SK-N-SH treated with all-trans-retinoic acid at 6 μM for 48 hours (cell line): Measurements from ENCODE around the gene FER.

Experiments used
- ATAC-seq: fragments of 200-7000 bp; cut with Tn5 transposase; 3 replicates; pipeline ENCODE4 v1.9.1; 2020; ENCODE audit warnings: mild to moderate bottlenecking, moderate library complexity
- ARNTL ChIP-seq: fragments of 450-650 bp; formaldehyde crosslinking; IDR thresholded peaks from 2 replicates; pipeline ENCODE4 v1.5.0; 2020; ENCODE audit warnings: low read depth, mild to moderate bottlenecking, moderate library complexity, borderline replicate concordance
- CREB5 ChIP-seq: fragments of 250-450 bp; sonication (Bioruptor Pico); IDR thresholded peaks from 2 replicates; pipeline ENCODE4 v1.5.1; 2020; ENCODE audit warnings: low read depth, mild to moderate bottlenecking, moderate library complexity
- CSDC2 ChIP-seq: fragments of 250-450 bp; sonication (Bioruptor Pico); IDR thresholded peaks from 2 replicates; pipeline ENCODE4 v1.5.0; 2020; ENCODE audit warnings: mild to moderate bottlenecking, moderate library complexity
- CSRNP3 ChIP-seq: fragments of 250-450 bp; sonication (Bioruptor Pico); IDR thresholded peaks from 2 replicates; pipeline ENCODE4 v1.5.1; 2021; ENCODE audit warnings: mild to moderate bottlenecking, moderate library complexity
- ESRRG ChIP-seq: fragments of 250-450 bp; sonication (Bioruptor Pico); IDR thresholded peaks from 2 replicates; pipeline ENCODE4 v1.6.1; 2021; ENCODE audit warnings: mild to moderate bottlenecking
- GLIS3 ChIP-seq: fragments of 250-450 bp; sonication (Bioruptor Pico); IDR thresholded peaks from 2 replicates; pipeline ENCODE4 v1.5.0; 2020; ENCODE audit warnings: mild to moderate bottlenecking, moderate library complexity
- ISL1 ChIP-seq: fragments of 250-450 bp; sonication (Bioruptor Pico); IDR thresholded peaks from 2 replicates; pipeline ENCODE4 v2.1.2; 2022; ENCODE audit warnings: mild to moderate bottlenecking, moderate library complexity
- OSR1 ChIP-seq: fragments of 250-450 bp; sonication (Bioruptor Pico); IDR thresholded peaks from 2 replicates; pipeline ENCODE4 v1.8.0; 2022; ENCODE audit warnings: moderate library complexity, mild to moderate bottlenecking, inconsistent platforms
- PATZ1 ChIP-seq: fragments of 250-450 bp; sonication (Bioruptor Pico); IDR thresholded peaks from 2 replicates; pipeline ENCODE4 v1.8.0; 2020; ENCODE audit warnings: mild to moderate bottlenecking, moderate library complexity, borderline replicate concordance
- POU6F1 ChIP-seq: fragments of 250-450 bp; sonication (Bioruptor Pico); IDR thresholded peaks from 2 replicates; pipeline ENCODE4 v1.8.0; 2021; ENCODE audit warnings: low read depth, mild to moderate bottlenecking, moderate library complexity, borderline replicate concordance
- RARB ChIP-seq: fragments of 250-450 bp; sonication (Bioruptor Pico); IDR thresholded peaks from 2 replicates; pipeline ENCODE4 v1.8.0; 2021; ENCODE audit warnings: mild to moderate bottlenecking, moderate library complexity
- SNAI2 ChIP-seq: fragments of 250-450 bp; sonication (Bioruptor Pico); IDR thresholded peaks from 2 replicates; pipeline ENCODE4 v1.5.0; 2020; ENCODE audit warnings: mild to moderate bottlenecking, moderate library complexity
- TCF4 ChIP-seq: fragments of 250-450 bp; sonication (Bioruptor Pico); IDR thresholded peaks from 2 replicates; pipeline ENCODE4 v1.8.0; 2021; ENCODE audit warnings: mild to moderate bottlenecking, moderate library complexity, borderline replicate concordance
- TOX ChIP-seq: fragments of 250-450 bp; sonication (Bioruptor Pico); IDR thresholded peaks from 2 replicates; pipeline ENCODE4 v1.8.0; 2021; ENCODE audit warnings: mild to moderate bottlenecking, moderate library complexity, borderline replicate concordance
- TSHZ2 ChIP-seq: fragments of 250-450 bp; sonication (Bioruptor Pico); IDR thresholded peaks from 2 replicates; pipeline ENCODE4 v1.5.0; 2020; ENCODE audit warnings: mild to moderate bottlenecking, moderate library complexity
- ZC3H10 ChIP-seq: fragments of 250-450 bp; sonication (Bioruptor Pico); IDR thresholded peaks from 2 replicates; pipeline ENCODE4 v1.5.1; 2021; ENCODE audit warnings: mild to moderate bottlenecking, moderate library complexity
- ZFP30 ChIP-seq: fragments of 450-650 bp; formaldehyde crosslinking; IDR thresholded peaks from 2 replicates; pipeline ENCODE4 v1.5.0; 2022; ENCODE audit warnings: mild to moderate bottlenecking, moderate library complexity
- ZNF565 ChIP-seq: fragments of 450-650 bp; formaldehyde crosslinking; conservative IDR thresholded peaks from 2 replicates; pipeline ENCODE4 v1.5.0; 2020; ENCODE audit warnings: low read depth, mild to moderate bottlenecking, moderate library complexity
- ZNF70 ChIP-seq: fragments of 450-650 bp; formaldehyde crosslinking; IDR thresholded peaks from 2 replicates; pipeline ENCODE4 v1.5.0; 2020; ENCODE audit warnings: mild to moderate bottlenecking, moderate library complexity
- ZNF8 ChIP-seq: fragments of 450-650 bp; formaldehyde crosslinking; IDR thresholded peaks from 2 replicates; pipeline ENCODE4 v1.5.0; 2020; ENCODE audit warnings: mild to moderate bottlenecking, moderate library complexity

The FER gene

GRCh38 chr5:109005297-109006009 lies 257.8 kb downstream of the FER start (continued):
- TF ChIP-seq CREB5 (CRISPR knock-in tag) (no peak), ISL1 (CRISPR knock-in tag) (no peak), OSR1 (CRISPR knock-in tag) (no peak), TCF4 (CRISPR knock-in tag) (no peak), GLIS3 (CRISPR knock-in tag) (no peak), TOX (no peak)
- TF ChIP-seq, all 23 proteins: peak for 0

GRCh38 chr5:109006129-109006528 lies 258.4 kb downstream of the FER start:
- TF ChIP-seq OSR1 (CRISPR knock-in tag) (no peak), ZFP30 (CRISPR knock-in tag) (no peak), ESRRG (CRISPR knock-in tag) (no peak), TOX (no peak), CSRNP3 (no peak), ZC3H10 (CRISPR knock-in tag) (no peak), ZNF70 (CRISPR knock-in tag) (no peak), TSHZ2 (CRISPR knock-in tag) (no peak), ARNTL (CRISPR knock-in tag) (no peak), ZNF565 (CRISPR knock-in tag) (no peak), CSDC2 (CRISPR knock-in tag) (no peak), PATZ1 (CRISPR knock-in tag) (no peak), GLIS3 (CRISPR knock-in tag) (no peak), ZNF8 (CRISPR knock-in tag) (no peak), TCF4 (CRISPR knock-in tag) (no peak), CREB5 (CRISPR knock-in tag) (no peak), RARB (CRISPR knock-in tag) (no peak), SNAI2 (CRISPR knock-in tag) (no peak), POU6F1 (CRISPR knock-in tag) (no peak)
- no peak for ATAC-seq
